T-helper 1 cell treated with Interleukin-12 subunit alpha and Interleukin-12 subunit beta and Interleukin-4 antibody, amounts not matched to agents 30 ng/mL and 1 ng/mL, for 36 hours (primary cell): ENCODE results near the gene AWAT2. TPM values are rescaled to one million over a fixed set of nuclear protein-coding genes. Genes with fewer than 3 reads are reported as not detected.

Experiments used
- intact Hi-C: fragments of 100-400 bp; cut with micrococcal nuclease; formaldehyde crosslinking; loops from one replicate; pipeline ENCODE4 v1.15.1; 2024
- total RNA-seq: library from RNA; stranded (reverse); gene quantifications from 2 replicates; pipeline ENCODE4 v1.2.3, GENCODE V29; 2022

Gene AWAT2
- not detected in 2 replicates for total RNA-seq

GRCh38 chrX:70049925-70050324 lies at the start of gene AWAT2:
Gene AWAT2 (minus strand): TSS chrX:70049938. CDS start chrX:70049932, 6 bp downstream.
- intact Hi-C loops, result no loop called here

- intact Hi-C loops, result loop anchor here (1.0 to 10.0 kb wide), 7 partner anchors 37 to 1361 kb away; partner anchors contain the start of genes EDA and IGBP1
Observed at GRCh38 chrX:70096052-70096451, 46.3 kb upstream of the AWAT2 start.

GRCh38 chrX:70092247-70092646 lies 42.5 kb upstream of the AWAT2 start:
- intact Hi-C loops, result loop anchor here (10.0 kb wide), 1 partner anchor 1357 kb away; no protein-coding TSS in a partner anchor

- intact Hi-C loops, result loop anchor here (10.0 kb wide), 1 partner anchor 1355 kb away; no protein-coding TSS in a partner anchor
Observed at GRCh38 chrX:70089604-70090297, 40.0 kb upstream of the AWAT2 start.

GRCh38 chrX:70088751-70089150 lies 39.0 kb upstream of the AWAT2 start:
- intact Hi-C loops, result no loop called here

- intact Hi-C loops, result no loop called here
Observed at GRCh38 chrX:70087857-70088630, 38.3 kb upstream of the AWAT2 start.

- intact Hi-C loops, result no loop called here
Observed at GRCh38 chrX:70084592-70085240, 35.0 kb upstream of the AWAT2 start.

- intact Hi-C loops, result no loop called here
Observed at GRCh38 chrX:70082723-70083122, 33.0 kb upstream of the AWAT2 start.

- intact Hi-C loops, result no loop called here
Observed at GRCh38 chrX:70079870-70080269, 30.1 kb upstream of the AWAT2 start.

- intact Hi-C loops, result no loop called here
Observed at GRCh38 chrX:70079297-70079696, 29.6 kb upstream of the AWAT2 start.

- intact Hi-C loops, result no loop called here
Observed at GRCh38 chrX:70066646-70067045, 16.9 kb upstream of the AWAT2 start.

- intact Hi-C loops, result no loop called here
Observed at GRCh38 chrX:70062961-70063550, 13.3 kb upstream of the AWAT2 start.

- intact Hi-C loops, result no loop called here
Observed at GRCh38 chrX:70062076-70062475, 12.3 kb upstream of the AWAT2 start, which contains the start of gene OTUD6A. Gene OTUD6A (plus strand): TSS chrX:70062457. CDS start chrX:70062525, 68 bp downstream.

GRCh38 chrX:70054391-70054790 lies 4.7 kb upstream of the AWAT2 start:
- intact Hi-C loops, result no loop called here

- intact Hi-C loops, result no loop called here
Observed at GRCh38 chrX:70052895-70053615, 3.3 kb upstream of the AWAT2 start.

GRCh38 chrX:70049406-70049805 lies 332 bp downstream of the AWAT2 start:
- intact Hi-C loops, result no loop called here

GRCh38 chrX:70046978-70047377 lies 2.8 kb downstream of the AWAT2 start:
- intact Hi-C loops, result no loop called here

GRCh38 chrX:70044541-70045245 lies 5.0 kb downstream of the AWAT2 start:
- intact Hi-C loops, result no loop called here

- intact Hi-C loops, result no loop called here
Observed at GRCh38 chrX:70043685-70044084, 6.1 kb downstream of the AWAT2 start.
